GM18873 (cell line): ENCODE results near the gene COL25A1.

Source experiments
- ATAC-seq: cut with Tn5 transposase; IDR thresholded peaks from one replicate; pipeline ENCODE4 v1.9.1; 2021; ENCODE audit warnings: mild to moderate bottlenecking, moderate library complexity, moderate number of reproducible peaks; ENCODE audit not compliant: unreplicated experiment, low FRiP score

The COL25A1 gene

GRCh38 chr4:109229028-109229427, 73.4 kb downstream of the COL25A1 start:
- ATAC-seq = no peak

GRCh38 chr4:109218288-109218687, 84.2 kb downstream of the COL25A1 start:
- no peak for ATAC-seq

- no peak for ATAC-seq
Observed at GRCh38 chr4:109216085-109216696, 86.3 kb downstream of the COL25A1 start.

GRCh38 chr4:109215506-109215905, 87.0 kb downstream of the COL25A1 start:
- no peak for ATAC-seq

GRCh38 chr4:109214622-109215301, 87.7 kb downstream of the COL25A1 start:
- no peak for ATAC-seq

- ATAC-seq = no peak
Observed at GRCh38 chr4:109213056-109213455, 89.4 kb downstream of the COL25A1 start.

GRCh38 chr4:109211671-109212070, 90.8 kb downstream of the COL25A1 start:
- ATAC-seq = no peak

- ATAC-seq = no peak
Observed at GRCh38 chr4:109209647-109210046, 92.8 kb downstream of the COL25A1 start.

GRCh38 chr4:109207898-109208297, 94.6 kb downstream of the COL25A1 start:
- no peak for ATAC-seq

GRCh38 chr4:109207061-109207460, 95.4 kb downstream of the COL25A1 start:
- no peak for ATAC-seq

GRCh38 chr4:109206620-109207019, 95.8 kb downstream of the COL25A1 start:
- no peak for ATAC-seq

- no peak for ATAC-seq
Observed at GRCh38 chr4:109205186-109205585, 97.3 kb downstream of the COL25A1 start.

GRCh38 chr4:109199585-109199984, 102.9 kb downstream of the COL25A1 start:
- ATAC-seq = no peak

GRCh38 chr4:109195646-109196045, 106.8 kb downstream of the COL25A1 start:
- no peak for ATAC-seq

GRCh38 chr4:109191216-109191615, 111.2 kb downstream of the COL25A1 start:
- no peak for ATAC-seq

GRCh38 chr4:109186458-109186945, 116.0 kb downstream of the COL25A1 start:
- ATAC-seq = no peak

GRCh38 chr4:109185951-109186350, 116.5 kb downstream of the COL25A1 start:
- no peak for ATAC-seq

- ATAC-seq = no peak
Observed at GRCh38 chr4:109185548-109185947, 116.9 kb downstream of the COL25A1 start.

GRCh38 chr4:109184491-109184961, 117.9 kb downstream of the COL25A1 start:
- no peak for ATAC-seq

- ATAC-seq = no peak
Observed at GRCh38 chr4:109183931-109184490, 118.4 kb downstream of the COL25A1 start.

- ATAC-seq = no peak
Observed at GRCh38 chr4:109182696-109183095, 119.8 kb downstream of the COL25A1 start.

- ATAC-seq = no peak
Observed at GRCh38 chr4:109179061-109179460, 123.4 kb downstream of the COL25A1 start.
